Right cardiac atrium (tissue), 5 donors: ENCODE results near the gene TMEM82. TPM values are rescaled to one million over a fixed set of nuclear protein-coding genes. Genes with fewer than 3 reads are reported as not detected.
A peak's percentile ranks its signal among the peaks of the same experiment; 100 is the strongest.

ENCODE experiments used
- ATAC-seq, 2 donors: fragments of 200-7000 bp; cut with Tn5 transposase; one replicate each; pipeline versions ENCODE4 v1.8.0 to v1.9.1; 2020; ENCODE audit warnings: moderate library complexity in 2 of 2, mild to moderate bottlenecking in 1 of 2
- DNase-seq, 3 donors: peaks; one replicate each; pipeline ENCODE4 v3.0.0-alpha.2; 2020
- H3K27ac ChIP-seq: one replicate; pipeline ENCODE4 v1.5.1; 2013; ENCODE audit warnings: mild to moderate bottlenecking, low read length, control low read depth, moderate library complexity
- H3K27me3 ChIP-seq: one replicate; pipeline ENCODE4 v1.6.1; 2013; ENCODE audit not compliant: control insufficient read depth, insufficient read depth
- H3K4me1 ChIP-seq: one replicate; pipeline ENCODE4 v1.6.1; 2013; ENCODE audit warnings: low read length; ENCODE audit not compliant: control insufficient read depth, insufficient read depth
- H3K4me3 ChIP-seq: one replicate; pipeline ENCODE4 v1.5.1; 2013; ENCODE audit warnings: low read length, control low read depth
- H3K9me3 ChIP-seq: one replicate; pipeline ENCODE4 v1.6.1; 2013; ENCODE audit warnings: low read length; ENCODE audit not compliant: control insufficient read depth
- WGBS: extraction: QIAGEN DNeasy Blood & Tissue Kit; methylation state at CpG from one replicate; pipeline ENCODE4 v1.1.7; 2013; 5-methylcytosine and 5-hydroxymethylcytosine counted together
- intact Hi-C, 4 donors: fragments of 100-400 bp; cut with DNase I; formaldehyde crosslinking; loops; one replicate each; pipeline versions ENCODE4 v1.11.0 to v1.14.0; 2022 to 2023
- polyA plus RNA-seq: library from polyadenylated mRNA; stranded (reverse); fragments of 200-250 nt; gene quantifications from one replicate; pipeline ENCODE4 v1.2.3, GENCODE V29; 2013
- total RNA-seq, 4 donors: library from RNA; stranded (reverse); fragmentation: NEBNext Ultra II Directional; extraction: Animal tissue kit (Norgen Biotek cat#: 25700); gene quantifications; one replicate each; pipeline ENCODE4 v1.2.1, GENCODE V29; 2021
- donor health status: healthy with polysubstance abuse.
- donor health status: DM: no; HTN: yes; CAD: no.
- donor health status: DM: no; HTN: no; CAD: no.
- donor health status: DM: no; HTN: yes; CAD: no; lungs with severe emphysema.
- donor health status: DM: yes; HTN: yes; CAD: no.

TMEM82 gene
- total and polyA plus RNA-seq, 5 donors, result not detected

DNA sequence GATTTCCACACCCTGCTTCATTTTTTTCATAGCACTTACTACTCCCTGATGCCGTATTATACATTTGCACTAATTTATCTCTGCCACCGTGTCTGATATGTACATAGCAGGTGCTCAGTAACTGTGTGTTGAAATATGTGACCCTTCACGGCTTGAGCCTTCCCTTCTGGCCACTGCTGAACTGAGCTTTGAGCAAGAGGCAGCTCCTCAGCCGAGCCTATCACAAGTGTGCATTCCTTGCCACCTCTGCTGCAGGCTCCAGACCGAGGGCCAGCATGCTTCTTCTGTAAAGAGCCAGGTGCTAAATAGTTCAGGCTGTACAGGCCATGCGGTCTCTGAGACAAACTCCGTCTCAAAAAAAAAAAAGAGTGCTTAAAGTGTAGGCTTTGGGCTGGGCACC lies 35.5 kb upstream of the TMEM82 start:
- Histone ChIP-seq H3K4me3 (no peak overlapping the region), H3K27ac (no peak overlapping the region), H3K4me1 (peaks cover 15% of the 10 kb centered on the region), H3K9me3 (no peaks in the 10 kb centered on the region), H3K27me3 (no peaks in the 10 kb centered on the region)
- WGBS, result 64% methylated on average over 7 of the region's 7 CpGs
- DNase-seq (peak in 1 of 3 donors; percentile 34), ATAC-seq (no peak)
- intact Hi-C loops, result no loop called here

- no peak overlapping the region for H3K4me3 ChIP-seq
Observed at GRCh38 chr1:15707239-15707925, 34.9 kb upstream of the TMEM82 start.

GRCh38 chr1:15708486-15709137 lies 33.7 kb upstream of the TMEM82 start:
- ATAC-seq (no peak), DNase-seq (no peak)
- no peaks in the 10 kb centered on the region for H3K9me3 ChIP-seq
- H3K4me1 ChIP-seq, result peaks cover 10% of the 10 kb centered on the region
- H3K27ac ChIP-seq, result no peak overlapping the region
- intact Hi-C loops, result no loop called here
- H3K4me3 ChIP-seq, result no peak overlapping the region
- 94% methylated on average over 15 of the region's 15 CpGs for WGBS
- no peaks in the 10 kb centered on the region for H3K27me3 ChIP-seq

More at GRCh38 chr1:15707239-15707925, 34.9 kb upstream of the TMEM82 start:
- peak overlapping the region; percentile 39 for H3K27ac ChIP-seq
- DNase-seq (peak in 1 of 3 donors; percentile 16), ATAC-seq (no peak)
- H3K9me3 ChIP-seq, result no peaks in the 10 kb centered on the region
- intact Hi-C loops, result no loop called here
- peaks cover 15% of the 10 kb centered on the region for H3K4me1 ChIP-seq
- 67% methylated on average over 8 of the region's 8 CpGs for WGBS
- no peaks in the 10 kb centered on the region for H3K27me3 ChIP-seq

GRCh38 chr1:15709226-15709625 lies 33.1 kb upstream of the TMEM82 start:
- DNase-seq (no peak), ATAC-seq (no peak)
- no peaks in the 10 kb centered on the region for H3K27me3 ChIP-seq
- no peak overlapping the region for H3K27ac ChIP-seq
- 94% methylated on average over 4 of the region's 4 CpGs for WGBS
- H3K4me3 ChIP-seq, result no peak overlapping the region
- peaks cover 8% of the 10 kb centered on the region for H3K4me1 ChIP-seq
- intact Hi-C loops, result no loop called here
- H3K9me3 ChIP-seq, result no peaks in the 10 kb centered on the region

DNA sequence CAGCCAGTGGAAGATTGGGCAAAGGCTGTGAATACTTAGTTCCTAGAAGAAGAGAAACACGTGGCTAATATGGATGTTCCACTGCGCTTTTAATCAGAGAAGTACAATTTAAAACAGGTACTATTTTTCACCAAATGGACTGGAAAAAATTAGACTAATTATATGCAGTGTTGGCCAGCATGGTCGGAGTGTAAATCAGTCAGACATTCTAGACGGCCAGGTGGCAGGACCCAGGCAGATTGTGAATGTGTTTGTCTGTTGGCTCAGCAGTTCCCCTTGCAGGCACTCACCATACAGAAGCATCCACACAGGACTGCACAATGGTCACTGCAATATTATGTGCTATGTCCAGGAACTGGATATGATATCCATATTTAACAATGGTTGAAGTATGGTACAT lies 30.1 kb upstream of the TMEM82 start:
- Histone ChIP-seq H3K27ac (peak overlapping the region; percentile 32), H3K4me3 (no peak overlapping the region), H3K9me3 (no peaks in the 10 kb centered on the region), H3K4me1 (peaks cover 15% of the 10 kb centered on the region), H3K27me3 (no peaks in the 10 kb centered on the region)
- no peak for ATAC-seq
- peak in 1 of 3 donors; percentile 2 for DNase-seq
- 64% methylated on average over 4 of the region's 4 CpGs for WGBS
- intact Hi-C loops, result no loop called here

- Histone ChIP-seq H3K9me3 (no peaks in the 10 kb centered on the region), H3K27me3 (no peaks in the 10 kb centered on the region), H3K4me1 (peaks cover 14% of the 10 kb centered on the region), H3K27ac (peak overlapping the region; percentile 78), H3K4me3 (no peak overlapping the region)
- WGBS, result 34% methylated on average over 4 of the region's 4 CpGs
- intact Hi-C loops, result no loop called here
- DNase-seq (peak in 1 of 3 donors; percentile 73), ATAC-seq (peak; percentile 69 to 70)
Observed at GRCh38 chr1:15714406-15715136, 27.7 kb upstream of the TMEM82 start.

DNA sequence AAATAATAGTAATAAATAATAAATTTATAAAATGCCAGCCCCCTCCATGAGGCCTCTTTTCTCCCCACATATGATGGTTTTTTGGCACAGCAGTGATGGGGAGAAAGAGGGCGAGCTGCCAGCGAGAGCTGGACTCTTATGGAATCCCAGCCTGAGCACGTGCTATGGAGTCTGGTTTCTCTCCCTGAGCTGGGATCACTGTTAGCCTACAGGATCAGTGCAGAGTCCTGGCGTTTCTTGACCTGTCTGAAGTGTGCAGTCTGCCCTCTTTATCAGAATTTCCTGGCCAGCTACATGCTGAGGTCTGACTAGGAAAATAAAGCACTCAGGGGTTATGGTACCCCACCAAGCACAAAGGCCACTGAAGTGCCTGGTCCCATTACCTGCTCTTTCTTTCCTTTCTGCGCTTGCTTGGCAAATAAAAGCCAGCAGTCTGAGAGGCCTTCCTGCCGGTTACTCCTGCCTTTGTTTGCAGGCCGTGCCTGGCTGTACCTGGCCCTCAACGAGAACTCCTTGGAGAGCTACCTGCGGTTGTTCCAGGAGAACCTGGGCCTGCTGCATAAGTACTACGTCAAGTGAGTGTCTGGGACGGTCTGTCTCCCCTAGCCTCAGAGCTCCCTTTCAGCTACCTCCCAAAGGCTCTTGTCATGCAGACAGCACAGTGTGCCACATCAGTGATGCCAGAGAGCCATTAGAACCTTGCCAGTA lies 24.7 kb upstream of the TMEM82 start:
- WGBS, result 76% methylated on average over 11 of the region's 11 CpGs
- intact Hi-C loops, result no loop called here
- peak in 1 of 2 donors; percentile 5 for ATAC-seq
- no peaks in the 10 kb centered on the region for H3K9me3 ChIP-seq
- peak overlapping the region; percentile 69 for H3K27ac ChIP-seq
- H3K27me3 ChIP-seq, result no peaks in the 10 kb centered on the region
- H3K4me3 ChIP-seq, result no peak overlapping the region
- peak in 1 of 3 donors; percentile 30 for DNase-seq
- H3K4me1 ChIP-seq, result peaks cover 14% of the 10 kb centered on the region

DNA sequence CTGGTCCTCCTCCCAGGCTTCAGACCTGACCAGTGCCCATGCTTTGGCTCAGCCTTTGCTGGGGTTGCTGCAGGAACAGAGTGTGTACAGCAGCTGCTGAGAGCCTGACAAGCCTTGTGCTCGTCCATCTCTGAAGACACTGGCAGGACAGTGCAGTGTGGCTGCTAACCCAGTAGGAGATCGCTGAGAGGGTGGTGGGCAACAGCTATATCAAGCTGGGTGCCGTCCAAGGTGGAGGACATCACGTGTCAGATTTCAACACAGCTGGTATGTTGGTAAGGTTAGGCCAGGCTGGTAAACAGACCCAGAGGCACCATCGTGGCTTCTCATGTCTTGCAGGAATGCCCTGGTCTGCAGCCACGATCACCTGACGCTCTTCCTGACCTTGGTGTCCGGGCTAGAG lies 24.1 kb upstream of the TMEM82 start:
- Histone ChIP-seq H3K4me1 (peaks cover 14% of the 10 kb centered on the region), H3K4me3 (no peak overlapping the region), H3K27me3 (no peaks in the 10 kb centered on the region), H3K9me3 (no peaks in the 10 kb centered on the region), H3K27ac (peak overlapping the region; percentile 69)
- intact Hi-C loops, result no loop called here
- 70% methylated on average over 8 of the region's 8 CpGs for WGBS
- ATAC-seq, result peak; percentile 25 to 33
- DNase-seq, result peak in 1 of 3 donors; percentile 53

DNA sequence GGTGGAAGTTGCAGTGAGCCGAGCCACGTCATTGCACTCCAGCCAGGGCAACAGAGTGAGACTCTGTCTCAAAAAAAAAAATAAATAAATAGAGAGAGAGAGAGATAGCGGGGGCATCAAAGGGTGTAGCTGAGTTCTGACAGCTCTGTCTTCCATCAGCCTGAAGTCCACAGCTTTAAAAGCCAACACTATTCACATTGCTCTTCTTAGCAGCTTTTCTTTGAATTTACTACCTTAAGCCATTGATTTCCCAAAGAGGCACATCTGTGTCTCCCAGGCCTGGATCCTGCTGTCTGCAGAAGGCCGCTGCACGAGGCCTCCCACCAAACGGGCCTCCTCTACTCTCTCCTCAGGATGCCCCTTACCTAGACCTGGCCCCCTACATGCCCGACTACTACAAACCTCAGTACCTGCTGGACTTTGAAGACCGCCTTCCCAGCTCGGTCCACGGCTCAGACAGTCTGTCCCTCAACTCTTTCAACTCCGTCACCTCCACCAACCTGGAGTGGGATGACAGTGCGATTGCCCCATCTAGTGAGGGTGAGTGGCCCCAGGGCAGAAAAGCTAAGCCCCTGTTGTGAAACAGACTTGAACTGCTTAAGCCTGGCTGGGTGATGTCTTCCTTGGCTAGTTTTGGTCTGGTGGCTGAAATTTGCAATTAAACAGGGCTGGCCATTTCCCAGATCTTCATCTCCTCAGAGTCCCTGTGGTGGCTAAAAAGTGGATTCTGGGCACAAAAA lies 22.7 kb upstream of the TMEM82 start:
- ATAC-seq (no peak), DNase-seq (peak in 1 of 3 donors; percentile 17)
- intact Hi-C loops, result no loop called here
- 82% methylated on average over 12 of the region's 12 CpGs for WGBS
- Histone ChIP-seq H3K27me3 (no peaks in the 10 kb centered on the region), H3K27ac (no peak overlapping the region), H3K4me3 (no peak overlapping the region), H3K4me1 (peaks cover 13% of the 10 kb centered on the region), H3K9me3 (no peaks in the 10 kb centered on the region)

GRCh38 chr1:15720861-15721260 lies 21.4 kb upstream of the TMEM82 start:
- intact Hi-C loops, result no loop called here
- DNase-seq (no peak), ATAC-seq (no peak)
- Histone ChIP-seq H3K4me1 (peaks cover 5% of the 10 kb centered on the region), H3K4me3 (no peak overlapping the region), H3K27ac (peak overlapping the region; percentile 22), H3K27me3 (no peaks in the 10 kb centered on the region), H3K9me3 (no peaks in the 10 kb centered on the region)
- WGBS, result 79% methylated on average over 3 of the region's 3 CpGs
